Fibroblast of lung (primary cell): ENCODE data around the gene CST5. TPM values are rescaled to one million over a fixed set of nuclear protein-coding genes. Genes with fewer than 3 reads are reported as not detected.
"Not testable (repeated sequence)": the region's sequence is repeated elsewhere in the genome, so short reads cannot be mapped to it uniquely, and the experiment has no call there.

ENCODE experiments used
- DNase-seq, 2 donors: peaks; one replicate each; pipeline versions ENCODE4 v3.0.0 to v3.0.0-alpha.2; 2010; ENCODE audit warnings: low read depth in 2 of 2
- H2AFZ ChIP-seq: 2 replicates; pipeline ENCODE4 v1.5.1; 2012; ENCODE audit warnings: low read length, control low read depth, inconsistent platforms
- H3K27ac ChIP-seq: 2 replicates; pipeline ENCODE4 v1.5.1; 2011; ENCODE audit warnings: low read length, control low read depth; ENCODE audit not compliant: insufficient read depth
- H3K27me3 ChIP-seq: 2 replicates; pipeline ENCODE4 v1.5.1; 2011; ENCODE audit warnings: mild to moderate bottlenecking, low read length; ENCODE audit not compliant: control insufficient read depth, insufficient read depth
- H3K36me3 ChIP-seq: 2 replicates; pipeline ENCODE4 v1.5.1; 2011; ENCODE audit warnings: low read length; ENCODE audit not compliant: control insufficient read depth, insufficient read depth
- H3K4me1 ChIP-seq: 2 replicates; pipeline ENCODE4 v1.5.1; 2011; ENCODE audit warnings: low read length; ENCODE audit not compliant: control insufficient read depth, insufficient read depth; ENCODE audit errors: extremely low read depth
- H3K4me2 ChIP-seq: 2 replicates; pipeline ENCODE4 v1.5.1; 2011; ENCODE audit warnings: low read length, control low read depth; ENCODE audit not compliant: insufficient read depth; ENCODE audit errors: extremely low read depth
- H3K4me3 ChIP-seq, 4 experiments: fragments of 200-600 bp in 1 of 4; sonication (generic) in 1 of 4; replicated peaks in 1 of 4; 2 replicates each; pipeline ENCODE4 v1.5.1; 2011 to 2016; ENCODE audit warnings: low read length in 4 of 4, low read depth in 3 of 4, mild to moderate bottlenecking in 3 of 4, control low read depth in 2 of 4, inconsistent platforms in 1 of 4, mixed read lengths in 1 of 4; ENCODE audit not compliant: insufficient read depth in 1 of 4; ENCODE audit errors: control extremely low read depth in 1 of 4
- H3K79me2 ChIP-seq: 2 replicates; pipeline ENCODE4 v1.5.1; 2012; ENCODE audit warnings: mild to moderate bottlenecking, low read length, inconsistent platforms; ENCODE audit not compliant: control insufficient read depth, insufficient read depth
- H3K9ac ChIP-seq: 2 replicates; pipeline ENCODE4 v1.5.1; 2011; ENCODE audit warnings: mild to moderate bottlenecking, low read length, control low read depth; ENCODE audit not compliant: insufficient read depth
- H3K9me3 ChIP-seq: 2 replicates; pipeline ENCODE4 v1.5.1; 2012; ENCODE audit warnings: low read depth, low read length; ENCODE audit not compliant: control insufficient read depth, insufficient read depth
- H4K20me1 ChIP-seq: 2 replicates; pipeline ENCODE4 v1.5.1; 2011; ENCODE audit warnings: low read length; ENCODE audit not compliant: control insufficient read depth, insufficient read depth; ENCODE audit errors: extremely low read depth
- EZH2 ChIP-seq: IDR thresholded peaks from 2 replicates; pipeline ENCODE4 v1.5.1; 2012; ENCODE audit warnings: low read length, control low read depth, mild to moderate bottlenecking; ENCODE audit errors: missing control alignments
- polyA plus RNA-seq, 2 donors: library from polyadenylated mRNA; depleted of rRNA in 1 of 2; stranded (reverse) in 1 of 2; unstranded in 1 of 2; fragments of >200 nt; gene quantifications; 2 replicates each; pipeline ENCODE4 v1.2.1, GENCODE V29; 2011 to 2012; ENCODE audit warnings: missing spikeins in 1 of 2
- total RNA-seq: library from RNA; depleted of rRNA; stranded (reverse); fragments of >200 nt; gene quantifications from 2 replicates; pipeline ENCODE4 v1.2.1, GENCODE V29; 2014
- TF ChIP-seq, protein P1 (sequence below), 2 donors: IDR thresholded peaks in 1 of 2; conservative IDR thresholded peaks in 1 of 2; 1 replicate in 1 of 2; 2 replicates in 1 of 2; pipeline ENCODE4 v1.5.1; 2011 to 2012; ENCODE audit warnings: low read length in 2 of 2, control low read depth in 1 of 2, inconsistent platforms in 1 of 2, low read depth in 1 of 2, mild to moderate bottlenecking in 1 of 2

The CST5 gene
- total and polyA plus RNA-seq, 2 donors (not counting 1 experiment from before 2014, with no cell fraction given), result not detected

DNA sequence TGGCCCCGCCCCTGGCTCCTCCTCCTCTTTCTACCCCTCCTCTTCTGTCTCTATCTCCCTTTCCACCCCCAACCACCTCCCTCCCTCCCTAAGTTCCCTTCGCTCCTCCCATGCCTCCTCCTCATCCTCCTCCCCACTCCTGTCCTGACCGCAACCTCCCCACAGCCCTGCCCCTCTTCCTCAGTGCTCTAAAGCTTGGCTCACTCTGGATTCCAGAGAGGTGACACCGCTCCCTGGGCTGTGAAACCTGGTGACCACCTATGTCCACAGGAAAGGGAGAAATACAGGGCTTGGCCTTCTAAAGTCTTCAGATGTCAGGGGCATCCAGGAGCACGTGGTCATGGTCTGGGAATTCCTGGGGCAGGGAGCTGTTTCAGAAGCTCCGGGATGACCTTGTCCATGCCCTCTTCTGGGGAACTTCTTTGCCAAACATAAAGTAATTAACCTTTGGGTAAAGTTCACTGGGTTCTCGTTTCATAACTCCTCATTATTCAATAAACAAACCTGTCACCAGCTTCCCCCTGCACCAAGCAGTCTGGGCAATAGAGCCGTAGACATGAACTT, 345 bp upstream of the CST5 start:
- Histone ChIP-seq H3K79me2 (no peaks in the 10 kb centered on the region), H4K20me1 (no peaks in the 10 kb centered on the region), H3K36me3 (no peaks in the 10 kb centered on the region), H3K27ac (no peak overlapping the region), H3K4me1 (no peaks in the 10 kb centered on the region), H3K4me3 (no peak overlapping the region), H2AFZ (no peak overlapping the region), H3K4me2 (no peak overlapping the region), H3K27me3 (no peaks in the 10 kb centered on the region), H3K9ac (no peak overlapping the region), H3K9me3 (no peaks in the 10 kb centered on the region)
- no peak for DNase-seq
- TF ChIP-seq, protein P1, sequence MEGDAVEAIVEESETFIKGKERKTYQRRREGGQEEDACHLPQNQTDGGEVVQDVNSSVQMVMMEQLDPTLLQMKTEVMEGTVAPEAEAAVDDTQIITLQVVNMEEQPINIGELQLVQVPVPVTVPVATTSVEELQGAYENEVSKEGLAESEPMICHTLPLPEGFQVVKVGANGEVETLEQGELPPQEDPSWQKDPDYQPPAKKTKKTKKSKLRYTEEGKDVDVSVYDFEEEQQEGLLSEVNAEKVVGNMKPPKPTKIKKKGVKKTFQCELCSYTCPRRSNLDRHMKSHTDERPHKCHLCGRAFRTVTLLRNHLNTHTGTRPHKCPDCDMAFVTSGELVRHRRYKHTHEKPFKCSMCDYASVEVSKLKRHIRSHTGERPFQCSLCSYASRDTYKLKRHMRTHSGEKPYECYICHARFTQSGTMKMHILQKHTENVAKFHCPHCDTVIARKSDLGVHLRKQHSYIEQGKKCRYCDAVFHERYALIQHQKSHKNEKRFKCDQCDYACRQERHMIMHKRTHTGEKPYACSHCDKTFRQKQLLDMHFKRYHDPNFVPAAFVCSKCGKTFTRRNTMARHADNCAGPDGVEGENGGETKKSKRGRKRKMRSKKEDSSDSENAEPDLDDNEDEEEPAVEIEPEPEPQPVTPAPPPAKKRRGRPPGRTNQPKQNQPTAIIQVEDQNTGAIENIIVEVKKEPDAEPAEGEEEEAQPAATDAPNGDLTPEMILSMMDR (conservative IDR thresholded peaks at IDR 0.05 in 1 of 2, IDR thresholded peaks at IDR 0.05 in 1 of 2; ENCODE audit: low read depth in 1 of 2, low read length in 2 of 2), result no peak
- TF ChIP-seq EZH2, result no peak

DNA sequence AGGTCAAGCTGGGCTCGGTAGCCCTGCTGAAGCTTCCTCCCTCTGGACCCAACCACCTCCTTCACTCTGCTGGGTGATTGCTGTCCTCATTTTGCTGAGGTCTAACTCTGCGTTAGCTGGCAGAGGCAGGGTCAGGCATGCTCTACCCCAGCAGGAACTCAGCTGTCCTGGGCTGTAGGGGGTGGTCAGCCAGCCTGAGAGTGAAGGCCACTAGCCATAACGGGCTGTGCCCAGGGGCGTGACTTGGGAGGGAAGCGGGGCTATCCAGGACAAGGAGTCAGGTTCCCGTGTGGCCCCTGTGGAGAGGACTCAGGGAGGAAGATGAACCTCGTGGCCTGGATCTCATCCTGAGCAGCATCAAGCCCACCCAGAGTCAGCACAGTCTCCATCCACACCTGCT, 761 bp downstream of the CST5 start:
- H3K4me3 ChIP-seq, result no peak overlapping the region
- H3K27me3 ChIP-seq, result no peaks in the 10 kb centered on the region
- no peak overlapping the region for H3K4me2 ChIP-seq
- no peaks in the 10 kb centered on the region for H3K4me1 ChIP-seq
- no peak for TF ChIP-seq EZH2
- TF ChIP-seq, protein P1 (conservative IDR thresholded peaks at IDR 0.05 in 1 of 2, IDR thresholded peaks at IDR 0.05 in 1 of 2; ENCODE audit: low read depth in 1 of 2, low read length in 2 of 2), result no peak
- no peaks in the 10 kb centered on the region for H3K79me2 ChIP-seq
- H4K20me1 ChIP-seq, result no peaks in the 10 kb centered on the region
- H3K36me3 ChIP-seq, result no peaks in the 10 kb centered on the region
- H3K27ac ChIP-seq, result no peak overlapping the region
- no peaks in the 10 kb centered on the region for H3K9me3 ChIP-seq
- no peak overlapping the region for H3K9ac ChIP-seq
- DNase-seq, result no peak
- H2AFZ ChIP-seq, result no peak overlapping the region

DNA sequence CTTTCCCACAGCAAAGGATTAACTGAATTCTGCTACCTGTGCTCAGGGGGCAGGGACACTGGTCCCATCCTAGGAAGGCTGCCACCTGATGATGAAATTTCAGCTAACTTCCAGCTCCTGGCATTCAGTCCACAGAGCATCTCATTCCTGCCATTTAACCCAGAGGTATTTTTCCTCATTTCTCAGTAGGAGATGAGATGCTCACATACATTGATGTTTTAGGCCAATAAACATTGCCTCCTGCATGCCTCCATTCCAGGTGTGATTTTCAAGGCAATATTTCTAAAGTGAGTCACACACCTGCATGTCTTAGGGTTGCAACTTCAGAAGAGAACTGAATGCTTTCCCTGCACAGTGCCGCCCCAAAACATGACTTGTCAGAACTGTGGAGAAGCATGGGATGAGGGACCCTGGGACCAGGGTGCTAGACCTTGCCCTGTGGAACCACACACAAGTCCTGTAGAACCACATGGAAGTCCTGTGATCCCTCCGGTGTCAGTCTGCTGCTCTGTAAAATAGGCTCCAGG, 1.5 kb downstream of the CST5 start:
- not testable (repeated sequence) for DNase-seq, H3K9me3 ChIP-seq, H3K27ac ChIP-seq, H4K20me1 ChIP-seq, H3K9ac ChIP-seq, H3K36me3 ChIP-seq, H2AFZ ChIP-seq, H3K4me3 ChIP-seq, H3K4me2 ChIP-seq, H3K4me1 ChIP-seq, H3K79me2 ChIP-seq, H3K27me3 ChIP-seq
